Ovary (tissue), 10 donors: ENCODE data around the gene STPG1. TPM values are rescaled to one million over a fixed set of nuclear protein-coding genes. Genes with fewer than 3 reads are reported as not detected.
"Not testable (repeated sequence)": the region's sequence is repeated elsewhere in the genome, so short reads cannot be mapped to it uniquely, and the experiment has no call there.

ENCODE experiments used
- DNase-seq, 5 donors: peaks; one replicate each; pipeline ENCODE4 v3.0.0-alpha.2; 2019 to 2020
- H3K27ac ChIP-seq, 2 donors: fragments of 200-600 bp; one replicate each; pipeline versions ENCODE4 v1.5.1 to v1.8.0; 2019 to 2022
- H3K27me3 ChIP-seq: fragments of 200-600 bp; one replicate; pipeline ENCODE4 v1.8.0; 2022
- H3K36me3 ChIP-seq: fragments of 200-600 bp; sonication (generic); one replicate; pipeline ENCODE4 v1.5.1; 2019
- H3K4me1 ChIP-seq: one replicate; pipeline ENCODE4 v1.8.1; 2013; ENCODE audit warnings: mild to moderate bottlenecking, moderate library complexity; ENCODE audit not compliant: insufficient read depth
- H3K4me3 ChIP-seq: fragments of 200-600 bp; sonication (generic); one replicate; pipeline ENCODE4 v1.5.1; 2017
- H3K9me3 ChIP-seq, 2 donors: fragments of 200-600 bp in 1 of 2; sonication (generic) in 1 of 2; one replicate each; pipeline versions ENCODE4 v1.5.1 to v1.8.1; 2013 to 2019; ENCODE audit warnings: mild to moderate bottlenecking in 1 of 2, moderate library complexity in 1 of 2
- CTCF ChIP-seq, 3 donors: fragments of 450-650 bp in 2 of 3; fragments of 200-600 bp in 1 of 3; IDR thresholded peaks; one replicate each; pipeline versions ENCODE4 v1.5.1 to v1.8.0; 2016 to 2022; ENCODE audit warnings: antibody characterized with exemption in 3 of 3, mild to moderate bottlenecking in 1 of 3
- EP300 ChIP-seq: sonication (generic); formaldehyde crosslinking; IDR thresholded peaks from one replicate; pipeline ENCODE4 v1.6.1; 2017; ENCODE audit warnings: antibody characterized with exemption
- POLR2A ChIP-seq: fragments of 450-650 bp; IDR thresholded peaks from one replicate; pipeline ENCODE4 v1.6.1; 2017; ENCODE audit warnings: antibody characterized with exemption, mild to moderate bottlenecking, moderate library complexity
- WGBS, 3 donors: extraction: QIAGEN DNeasy Blood & Tissue Kit in 1 of 3; methylation state at CpG; one replicate each; pipeline versions ENCODE4 v1.1.5 to v1.1.7; 2013 to 2017; 5-methylcytosine and 5-hydroxymethylcytosine counted together
- intact Hi-C, 4 donors: fragments of 100-400 bp; cut with DNase I; formaldehyde crosslinking; loops; one replicate each; pipeline versions ENCODE4 v1.11.0 to v1.15.1; 2022 to 2023
- long read RNA-seq, 3 donors: library from polyadenylated mRNA in 2 of 3; unstranded in 2 of 3; transcript quantifications; one replicate each; pipeline ENCODE4 v2.0.0 and lab custom pipeline, GENCODE V29; 2021 to 2026
- polyA plus RNA-seq, 2 donors: library from polyadenylated mRNA; stranded (reverse); fragments of 200-250 nt in 1 of 2; fragments of 350-450 nt in 1 of 2; fragmentation: Illumina TruSeq in 1 of 2; extraction: RNeasy Lipid Tissue Mini Kit (QIAGEN cat#74804) in 1 of 2; gene quantifications; one replicate each; pipeline ENCODE4 v1.2.3, GENCODE V29; 2013 to 2014
- total RNA-seq, 7 donors: library from RNA; depleted of rRNA in 2 of 7; stranded (reverse); fragments of >200 nt in 2 of 7; fragmentation: NEBNext Ultra II Directional in 3 of 7; extraction: Animal tissue kit (Norgen Biotek cat#: 25700) in 3 of 7; gene quantifications; one replicate each; pipeline versions ENCODE4 v1.1.0 to v1.2.4, GENCODE V29; 2016 to 2023
- donor health status: DM: no; HTN: no; CAD: no; lungs with moderate emphysema.
- donor health status: DM: no; HTN: no; CAD: no.
- donor health status: Bipolar disorder and iron deficiency.
- donor health status: DM: yes; HTN: yes; CAD: no.
- donor health status: DM: no; HTN: no; CAD: no.
- donor health status: DM: yes; HTN: yes; CAD: no.

STPG1 gene
- total RNA-seq (10 to 100 TPM in 1 of 7 donors, 1 to 10 TPM in 6; 5.4 to 12.6 (median 7.3) TPM), polyA plus RNA-seq (1 to 10 TPM; 4.5 to 9.0 TPM)
- long read RNA-seq, donor 1, transcript STPG1-202 (9 exons, 2,715 nt): major isoform, 10 of 20 reads
- long read RNA-seq, donor 1, partial matches to known transcripts: 2 of 20 reads
- long read RNA-seq, donor 1, other reads (novel, unspliced or antisense): 8 of 20 reads
- long read RNA-seq, donor 2, partial matches to known transcripts: 0 of 9 reads
- long read RNA-seq, donor 2, other reads (novel, unspliced or antisense): 6 of 9 reads
- long read RNA-seq, donor 3, partial matches to known transcripts: 4 of 13 reads
- long read RNA-seq, donor 3, other reads (novel, unspliced or antisense): 4 of 13 reads

- intact Hi-C loops: loop anchor here in 1 of 4 donors (5.0 kb wide), 1 partner anchor 1384 kb away; no protein-coding TSS in a partner anchor
- 5% methylated on average over 47 to 48 of the region's 48 CpGs for WGBS, 3 donors
- peak; percentile 76 to 85 (median 81) for DNase-seq
- peak within 1 kb of the TSS; percentile 43 for H3K4me3 ChIP-seq
- H3K9me3 ChIP-seq: no peaks in the 10 kb centered on the region
- no peak for TF ChIP-seq EP300
- TF ChIP-seq CTCF (IDR thresholded peaks at IDR 0.05): no peak
- TF ChIP-seq POLR2A: no peak
- peaks cover 2% of the 10 kb centered on the region for H3K4me1 ChIP-seq
- no peaks in the 10 kb centered on the region for H3K27me3 ChIP-seq
- no peak within 1 kb of the TSS for H3K27ac ChIP-seq
- no peaks in the 10 kb centered on the region for H3K36me3 ChIP-seq
These were observed at the start of gene STPG1 for GRCh38 chr1:24413350-24414163. Gene STPG1, minus strand, starts transcription at chr1:24413782. Its CDS starts 12,394 bp downstream, at chr1:24401388.

DNA sequence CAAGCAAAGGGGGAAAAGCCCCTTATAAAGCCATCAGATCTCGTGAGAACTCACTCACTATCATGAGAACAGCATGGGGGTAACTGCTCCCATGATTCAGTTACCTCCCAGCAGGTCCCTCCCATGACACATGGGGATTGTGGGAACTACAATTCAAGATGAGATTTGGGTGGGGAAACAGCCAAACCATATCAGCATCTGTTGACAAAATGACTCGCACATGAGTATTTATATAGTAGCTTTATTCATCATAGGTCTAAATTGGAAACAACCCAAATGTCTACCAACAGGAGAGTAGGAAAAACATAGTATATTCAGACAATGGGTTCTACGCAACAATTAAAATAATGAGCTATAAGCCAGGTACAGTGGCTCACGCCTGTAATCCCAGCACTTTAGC, 48.5 kb upstream of the STPG1 start:
- H3K36me3 ChIP-seq: not testable (repeated sequence)
- 74 to 90% (median 87%) methylated on average over 4 of the region's 4 CpGs for WGBS, 3 donors

GRCh38 chr1:24459551-24460266, 46.1 kb upstream of the STPG1 start:
- 95 to 97% (median 96%) methylated on average over 6 of the region's 6 CpGs for WGBS, 3 donors
- Histone ChIP-seq H3K4me3 (no peak overlapping the region), H3K27ac (no peak overlapping the region), H3K4me1 (no peaks in the 10 kb centered on the region), H3K36me3 (no peaks in the 10 kb centered on the region), H3K9me3 (no peaks in the 10 kb centered on the region), H3K27me3 (no peaks in the 10 kb centered on the region)
- TF ChIP-seq CTCF (IDR thresholded peaks at IDR 0.05) (no peak), EP300 (no peak), POLR2A (no peak)
- intact Hi-C loops: no loop called here
- DNase-seq: no peak

More for the DNA sequence above, 48.5 kb upstream of the STPG1 start:
- H3K9me3 ChIP-seq, H3K27me3 ChIP-seq, H3K27ac ChIP-seq, H3K4me3 ChIP-seq, intact Hi-C loops, DNase-seq, H3K4me1 ChIP-seq: not testable (repeated sequence)

DNA sequence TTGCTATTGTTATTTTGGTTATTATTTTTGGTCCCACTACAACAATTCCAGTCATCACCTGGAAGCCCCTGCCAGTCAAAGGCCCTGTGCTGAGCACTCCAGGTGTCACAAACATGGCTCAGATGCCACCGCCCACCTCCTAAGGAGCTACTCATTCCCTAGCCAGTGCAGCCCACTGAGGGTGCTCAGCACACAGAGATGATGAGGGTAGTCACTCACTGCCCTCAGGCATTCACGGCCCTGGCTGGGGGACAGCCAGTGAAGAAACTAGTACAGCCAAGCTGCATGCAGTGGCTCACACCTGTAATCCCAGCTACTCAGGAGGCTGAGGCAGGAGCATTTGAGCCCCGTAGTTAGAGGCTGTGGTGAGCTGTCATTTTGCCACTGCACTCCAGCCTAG, 44.3 kb upstream of the STPG1 start:
- Histone ChIP-seq H3K27ac (no peak overlapping the region), H3K36me3 (no peaks in the 10 kb centered on the region), H3K4me1 (no peaks in the 10 kb centered on the region), H3K27me3 (no peaks in the 10 kb centered on the region), H3K9me3 (no peaks in the 10 kb centered on the region), H3K4me3 (no peak overlapping the region)
- TF ChIP-seq CTCF (IDR thresholded peaks at IDR 0.05) (no peak), EP300 (no peak), POLR2A (no peak)
- WGBS, 3 donors: 93 to 98% (median 95%) methylated on average over 3 of the region's 3 CpGs
- intact Hi-C loops: no loop called here
- no peak for DNase-seq
